HG02763 (cell line): Measurements from ENCODE around the gene RPS6KA2.
A peak's percentile ranks its signal among the peaks of the same experiment; 100 is the strongest.

ENCODE experiments used
- ATAC-seq: cut with Tn5 transposase; IDR thresholded peaks from one replicate; pipeline ENCODE4 v1.9.1; 2021; ENCODE audit warnings: mild to moderate bottlenecking, moderate library complexity; ENCODE audit not compliant: unreplicated experiment

RPS6KA2 gene

DNA sequence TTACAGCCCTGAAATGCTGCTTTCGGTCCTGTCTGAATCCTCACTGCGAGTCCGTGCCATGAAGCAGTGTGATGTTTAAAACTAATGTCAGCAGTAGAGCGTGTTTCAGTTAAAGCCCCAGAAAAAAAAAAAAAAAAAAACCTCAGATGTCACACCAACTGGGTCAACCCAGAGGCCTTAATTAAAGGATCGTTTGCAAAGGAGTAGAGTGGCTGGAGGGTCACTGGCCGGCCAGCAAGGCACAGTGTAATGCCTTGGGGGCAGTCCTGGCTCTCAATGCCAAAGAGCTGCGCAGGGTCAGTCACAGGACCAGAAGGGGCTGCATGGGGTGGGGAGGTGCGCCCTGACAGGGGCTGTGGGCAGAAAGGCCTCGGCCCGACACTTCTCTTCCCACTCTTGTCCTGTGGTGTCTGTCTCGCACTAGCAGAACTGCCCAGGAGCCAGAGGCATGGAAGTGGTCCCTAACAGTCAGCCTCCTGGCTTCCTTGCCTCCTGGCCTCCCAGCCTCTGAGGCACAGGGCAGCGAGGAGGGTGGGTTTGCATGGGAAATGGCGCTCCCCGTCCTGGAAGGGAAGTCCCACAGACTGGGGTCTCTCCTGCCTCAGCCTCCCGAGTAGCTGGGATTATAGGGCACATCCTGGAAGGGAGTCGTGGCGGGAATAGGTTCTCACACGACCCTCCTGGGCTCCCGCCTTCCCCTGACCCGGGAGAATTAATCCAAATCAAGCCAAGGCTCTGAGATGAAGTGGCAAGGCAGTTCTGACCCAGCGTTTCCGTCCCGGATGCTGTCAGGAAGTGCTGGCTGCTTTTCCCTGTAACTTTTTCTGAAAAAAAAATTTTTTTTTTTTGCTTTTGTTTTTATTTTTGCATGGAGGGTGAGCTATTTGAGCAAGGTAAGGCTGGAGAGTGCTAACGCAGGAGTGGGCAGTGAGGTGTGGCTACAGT, 190.6 kb downstream of the RPS6KA2 start:
- ATAC-seq, result no peak

DNA sequence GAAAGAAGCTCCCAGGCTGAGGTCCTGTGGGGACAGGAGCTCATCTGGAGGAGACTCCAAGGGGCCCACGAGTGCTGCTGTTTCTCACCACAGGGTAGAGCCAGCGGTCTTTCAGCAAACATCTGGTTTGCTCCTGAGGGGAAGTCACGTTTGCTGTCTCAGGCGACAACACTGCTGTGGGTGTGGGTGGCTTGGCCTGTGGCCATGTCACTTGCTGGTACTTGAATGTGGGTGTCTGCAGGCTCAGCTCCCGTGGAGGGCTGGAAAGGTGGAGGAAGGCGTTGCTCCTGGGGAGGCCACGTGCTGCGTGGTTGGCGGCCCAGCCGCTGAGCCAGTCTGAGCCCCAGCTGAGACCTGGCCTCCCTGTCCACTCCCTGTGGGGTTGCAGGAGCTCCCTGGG, 191.5 kb downstream of the RPS6KA2 start:
- ATAC-seq, result no peak

DNA sequence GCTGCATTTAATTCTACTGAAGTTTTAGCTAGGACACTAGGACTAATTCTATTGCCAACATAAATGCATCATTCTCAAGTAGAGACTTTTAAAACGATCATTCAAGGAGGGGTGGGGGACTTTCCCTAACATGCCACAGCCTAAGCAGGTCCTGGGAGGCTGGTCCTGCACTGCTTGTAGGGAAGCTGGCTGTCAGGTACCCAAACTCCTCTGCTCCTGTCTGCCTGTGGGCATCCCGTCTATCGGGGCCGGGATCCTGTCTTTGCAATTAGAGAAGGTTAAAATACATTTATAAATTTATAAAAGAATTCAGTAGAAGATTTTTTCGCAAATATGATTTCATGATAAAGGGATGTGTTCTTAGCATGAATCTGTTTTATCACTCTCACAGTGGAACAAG, 192.7 kb downstream of the RPS6KA2 start:
- ATAC-seq, result no peak

DNA sequence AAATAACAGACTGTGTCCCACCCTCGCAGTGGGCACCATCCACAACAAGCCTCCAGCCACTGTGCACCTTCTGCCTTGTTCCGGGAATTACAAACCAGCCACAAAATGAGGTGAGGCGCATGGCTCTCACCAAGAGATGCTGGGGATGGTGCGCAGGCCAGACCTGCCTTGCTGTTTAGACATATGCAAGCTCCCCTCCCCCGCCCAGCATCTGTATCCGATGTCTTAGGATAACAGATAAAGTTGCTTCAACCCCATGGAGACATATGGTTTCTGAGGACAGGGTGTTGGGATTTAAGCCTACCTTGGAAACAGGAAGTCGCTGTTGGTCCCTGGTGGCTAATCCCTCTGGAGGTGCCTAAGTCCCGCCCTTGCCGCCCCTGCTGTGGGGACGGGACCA, 194.0 kb downstream of the RPS6KA2 start:
- ATAC-seq, result no peak

DNA sequence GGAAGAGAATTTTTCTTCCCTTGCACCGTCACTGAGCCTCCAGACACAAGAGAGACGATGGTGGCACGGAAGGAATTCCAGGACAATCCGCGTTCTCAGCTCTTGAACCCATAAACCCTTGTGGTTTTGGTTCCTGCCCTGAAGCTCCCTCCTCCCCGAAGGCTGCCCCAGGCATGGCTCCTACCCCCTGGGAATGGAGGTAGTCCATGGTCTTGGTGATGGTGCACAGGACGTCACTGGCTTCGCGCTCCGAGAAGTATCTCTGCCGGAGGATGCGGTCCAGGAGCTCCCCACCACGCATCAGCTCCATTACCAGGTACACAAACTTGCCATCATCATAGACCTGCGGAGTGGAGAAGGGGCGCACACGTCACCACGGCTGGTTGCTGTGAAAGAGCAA, 196.8 kb downstream of the RPS6KA2 start:
- ATAC-seq, result no peak

GRCh38 chr6:166424431-166424830, 202.6 kb downstream of the RPS6KA2 start:
- no peak for ATAC-seq

GRCh38 chr6:166423781-166424180, 203.3 kb downstream of the RPS6KA2 start:
- no peak for ATAC-seq

DNA sequence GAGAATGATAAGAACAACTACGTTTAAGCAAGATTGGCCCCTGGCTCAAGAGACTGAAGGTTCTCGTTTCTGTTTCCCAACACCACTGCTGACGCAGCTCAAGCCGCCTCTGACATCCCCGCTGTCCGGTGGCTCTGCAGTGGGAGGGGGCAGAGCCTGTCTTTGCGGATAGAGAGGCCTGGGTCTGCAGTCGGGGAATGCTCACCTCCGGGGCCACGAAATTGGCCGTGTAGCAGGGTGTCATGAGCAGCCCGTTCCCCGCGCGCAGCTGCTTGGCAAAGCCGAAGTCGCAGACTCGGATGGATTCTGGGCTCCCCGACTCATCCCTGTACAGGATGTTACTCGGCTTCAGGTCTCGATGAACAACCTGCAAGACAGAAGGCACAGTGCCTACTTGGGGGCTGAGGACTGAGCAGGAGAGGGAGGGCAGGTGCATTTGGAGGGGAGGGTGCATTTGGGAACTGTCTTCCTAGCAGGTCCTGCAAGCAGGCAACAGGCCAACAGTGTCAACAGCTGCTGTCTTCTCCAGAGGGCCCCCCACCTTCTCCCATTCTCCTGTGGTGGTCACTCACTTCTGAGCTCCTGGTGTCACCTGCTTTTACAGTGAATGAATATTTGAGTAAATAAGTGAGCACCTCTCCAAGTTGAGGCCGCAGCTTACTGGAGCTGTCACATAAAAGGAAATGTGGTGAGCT, 203.9 kb downstream of the RPS6KA2 start:
- ATAC-seq, result no peak

- no peak for ATAC-seq
Measured at GRCh38 chr6:166422201-166422940, 204.7 kb downstream of the RPS6KA2 start.

DNA sequence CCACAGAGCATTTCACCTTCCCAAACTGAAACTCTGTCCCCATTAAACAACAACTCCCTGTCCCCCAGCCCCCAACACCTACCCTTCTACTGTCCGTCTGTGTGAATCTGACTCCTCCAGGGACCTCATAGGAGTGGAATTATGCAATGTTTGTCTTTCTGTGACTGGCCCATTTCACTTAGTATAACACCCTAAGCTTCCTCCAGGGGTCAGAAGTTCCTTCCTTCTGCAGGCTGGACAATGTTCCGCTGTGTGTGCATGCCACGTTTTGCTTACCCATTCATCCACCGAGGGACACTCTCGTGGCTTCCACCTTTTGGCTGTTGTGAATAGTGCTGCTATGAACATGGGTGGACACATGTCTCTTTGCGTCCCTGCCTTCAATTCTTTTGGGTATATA, 206.7 kb downstream of the RPS6KA2 start:
- no peak for ATAC-seq

DNA sequence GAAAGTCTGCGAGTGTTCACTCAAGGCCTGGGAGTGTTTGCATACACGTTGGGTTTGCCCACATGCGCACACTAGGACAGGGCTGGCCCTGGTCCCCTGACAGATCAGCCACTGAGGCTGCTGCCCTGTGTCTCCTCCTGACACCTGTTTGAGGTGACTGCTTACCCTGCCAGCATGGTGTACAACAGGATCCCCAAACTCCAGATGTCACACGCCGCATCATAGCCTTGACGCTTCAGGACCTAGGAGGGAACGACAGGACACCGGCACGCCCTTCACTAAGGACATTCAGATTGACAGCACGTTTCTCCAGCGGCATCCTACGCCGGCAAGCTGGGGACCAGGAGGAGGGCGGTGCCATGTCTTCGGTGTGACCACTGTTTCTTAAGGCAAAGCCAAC, 207.3 kb downstream of the RPS6KA2 start:
- peak; percentile 16 for ATAC-seq

- ATAC-seq, result peak; percentile 96
Measured at GRCh38 chr6:166419286-166419685, 207.8 kb downstream of the RPS6KA2 start.

DNA sequence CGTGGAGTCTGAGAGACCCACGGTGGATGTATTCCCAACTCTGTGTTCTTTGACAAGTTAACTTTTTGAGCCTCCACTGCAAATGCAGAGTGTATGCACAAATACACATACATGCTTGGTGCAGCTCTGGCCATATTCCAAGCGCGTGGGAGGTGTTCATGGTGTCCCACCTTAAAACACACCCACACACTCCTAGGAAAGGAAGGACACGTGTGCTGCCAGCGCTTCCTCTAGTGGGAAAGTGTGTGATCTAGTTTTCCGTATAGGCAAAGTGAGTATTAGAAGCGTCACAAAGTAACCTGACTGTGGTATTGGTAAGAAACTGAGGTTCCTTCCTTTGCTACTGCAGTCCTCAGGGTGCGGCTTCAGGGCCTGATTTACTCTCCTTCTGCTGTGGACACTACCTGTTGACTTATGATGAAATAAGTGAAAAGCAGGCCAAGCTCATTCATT, 208.3 kb downstream of the RPS6KA2 start:
- ATAC-seq, result no peak

GRCh38 chr6:166417285-166417691, 209.8 kb downstream of the RPS6KA2 start:
- no peak for ATAC-seq

- no peak for ATAC-seq
Measured at GRCh38 chr6:166415833-166416347, 211.2 kb downstream of the RPS6KA2 start.

DNA sequence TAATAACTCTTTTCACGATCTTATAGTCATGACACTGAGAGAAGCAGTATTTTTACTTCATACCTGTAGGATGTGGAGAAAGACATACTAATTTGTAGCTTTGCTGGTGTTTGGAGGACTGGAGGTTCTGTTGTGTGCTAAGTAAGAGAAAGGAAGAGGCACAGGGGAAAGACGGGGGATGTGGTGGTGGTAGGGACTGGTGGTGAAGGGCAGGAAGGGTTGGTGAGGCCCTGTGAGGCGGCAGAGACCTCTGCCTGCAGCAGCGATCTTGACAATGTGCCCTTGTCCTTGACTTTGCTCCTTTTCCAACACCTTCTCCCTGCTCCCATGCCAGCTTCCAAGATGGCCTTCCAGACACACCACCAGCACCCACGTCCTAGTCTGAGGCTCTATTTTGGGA, 211.7 kb downstream of the RPS6KA2 start:
- no peak for ATAC-seq

GRCh38 chr6:166413491-166413951, 213.5 kb downstream of the RPS6KA2 start:
- ATAC-seq, result no peak

- ATAC-seq, result no peak
Measured at GRCh38 chr6:166412911-166413384, 214.1 kb downstream of the RPS6KA2 start.

GRCh38 chr6:166412156-166412910, 214.7 kb downstream of the RPS6KA2 start:
- ATAC-seq, result no peak

GRCh38 chr6:166411721-166412151, 215.3 kb downstream of the RPS6KA2 start:
- ATAC-seq, result no peak
